K562 (cell line): ENCODE results near the gene SLAMF9. TPM values are rescaled to one million over a fixed set of nuclear protein-coding genes. Genes with fewer than 3 reads are reported as not detected.

Experiments
- CAMTA2 ChIP-seq: fragments of 250-450 bp; sonication (Bioruptor Pico); conservative IDR thresholded peaks from 2 replicates; pipeline ENCODE4 v1.5.1; 2022
- DMBX1 ChIP-seq: fragments of 250-450 bp; sonication (Bioruptor Pico); IDR thresholded peaks from 2 replicates; pipeline ENCODE4 v1.8.0; 2022; ENCODE audit warnings: inconsistent platforms, mild to moderate bottlenecking, moderate library complexity, borderline replicate concordance
- ETV5 ChIP-seq: sonication (generic); formaldehyde crosslinking; IDR thresholded peaks from 2 replicates; pipeline ENCODE4 v1.4.0; 2020; ENCODE audit warnings: low read depth, mild to moderate bottlenecking, missing genetic modification reagents
- HDGF ChIP-seq: fragments of 450-650 bp; IDR thresholded peaks from 2 replicates; pipeline ENCODE4 v1.6.1; 2016
- NFIC ChIP-seq: fragments of 450-650 bp; IDR thresholded peaks from 2 replicates; pipeline ENCODE4 v1.6.1; 2017; ENCODE audit warnings: mild to moderate bottlenecking, inconsistent platforms
- NONO ChIP-seq, 2 experiments: fragments of 200-400 bp in 1 of 2; fragments of 450-650 bp in 1 of 2; formaldehyde crosslinking in 1 of 2; IDR thresholded peaks; 2 replicates each; pipeline ENCODE4 v1.6.1; 2017; ENCODE audit warnings: low read depth in 2 of 2, mild to moderate bottlenecking in 2 of 2, moderate library complexity in 2 of 2, low read length in 1 of 2
- NRF1 ChIP-seq, 2 experiments: fragments of 450-650 bp; IDR thresholded peaks in 1 of 2; conservative IDR thresholded peaks in 1 of 2; 2 replicates each; pipeline ENCODE4 v1.6.1; 2014; ENCODE audit warnings: mild to moderate bottlenecking in 2 of 2
- POLR2A ChIP-seq: fragments of 450-650 bp; conservative IDR thresholded peaks from 2 replicates; pipeline ENCODE4 v1.6.1; 2016
- POLR2H ChIP-seq: IDR thresholded peaks from 2 replicates; pipeline ENCODE4 v1.6.1; 2016; ENCODE audit warnings: missing genetic modification characterization, low read depth, mild to moderate bottlenecking, control low read depth, missing compliant biosample characterization, moderate library complexity
- RBFOX2 ChIP-seq: fragments of 200-400 bp; formaldehyde crosslinking; IDR thresholded peaks from 2 replicates; pipeline ENCODE4 v1.6.1; 2017; ENCODE audit warnings: low read depth, mild to moderate bottlenecking, low read length, moderate library complexity
- RBM15 ChIP-seq: fragments of 200-400 bp; formaldehyde crosslinking; IDR thresholded peaks from 2 replicates; pipeline ENCODE4 v1.6.1; 2018; ENCODE audit warnings: mild to moderate bottlenecking, low read length, moderate library complexity; ENCODE audit not compliant: insufficient read depth
- RBM17 ChIP-seq: fragments of 200-400 bp; formaldehyde crosslinking; IDR thresholded peaks from 2 replicates; pipeline ENCODE4 v1.6.1; 2017; ENCODE audit warnings: low read depth, mild to moderate bottlenecking, low read length, borderline replicate concordance
- RFX7 ChIP-seq: fragments of 250-450 bp; sonication (Bioruptor Pico); IDR thresholded peaks from 2 replicates; pipeline ENCODE4 v1.5.1; 2021; ENCODE audit warnings: mild to moderate bottlenecking
- TAF15 ChIP-seq: fragments of 200-400 bp; formaldehyde crosslinking; IDR thresholded peaks from 2 replicates; pipeline ENCODE4 v1.6.1; 2017; ENCODE audit warnings: mild to moderate bottlenecking, low read depth, low read length, moderate library complexity
- TRIM24 ChIP-seq, 2 experiments: fragments of 450-650 bp; IDR thresholded peaks; 2 replicates each; pipeline ENCODE4 v1.6.1; 2016
- UBTF ChIP-seq, 2 experiments: IDR thresholded peaks; 2 replicates each; pipeline ENCODE4 v1.6.1; 2012; ENCODE audit warnings: improper control_type of control experiment in 2 of 2, low read depth in 2 of 2, low read length in 2 of 2, borderline replicate concordance in 1 of 2
- ZNF583 ChIP-seq: fragments of 250-450 bp; sonication (Bioruptor Pico); IDR thresholded peaks from 2 replicates; pipeline ENCODE4 v1.4.0; 2020
- ZNF77 ChIP-seq: fragments of 250-450 bp; sonication (Bioruptor Pico); IDR thresholded peaks from 2 replicates; pipeline ENCODE4 v1.5.0; 2020
- polyA plus RNA-seq, 8 experiments: library from polyadenylated mRNA; depleted of rRNA in 4 of 8; stranded (reverse) in 5 of 8; unstranded in 3 of 8; fragments of >200 nt; fragmentation: Nextera tagmentation in 2 of 8; fragmentation: Illumina TruSeq in 1 of 8; extraction: Ambion mirVana in 2 of 8; extraction: Trizol in 1 of 8; gene quantifications; 2 replicates each; pipeline versions ENCODE4 v1.2.1 to v1.2.3, GENCODE V29; 2011 to 2014; ENCODE audit warnings: inconsistent platforms in 1 of 8, missing spikeins in 1 of 8
- total RNA-seq, 7 experiments: library from RNA; depleted of rRNA in 6 of 7; stranded (reverse); fragments of >200 nt in 6 of 7; fragmentation: Illumina TruSeq in 2 of 7; extraction: Trizol in 2 of 7; gene quantifications; 2 replicates each; pipeline versions ENCODE4 v1.2.1 to v1.2.3, GENCODE V29; 2011 to 2021; ENCODE audit warnings: low replicate concordance in 1 of 7
- TF ChIP-seq, protein P1 (sequence below): fragments of 450-650 bp; formaldehyde crosslinking; IDR thresholded peaks from 2 replicates; pipeline ENCODE4 v1.4.0; 2020; ENCODE audit warnings: mild to moderate bottlenecking
- TF ChIP-seq, protein P2 (sequence below): sonication (generic); formaldehyde crosslinking; IDR thresholded peaks from 2 replicates; pipeline ENCODE4 v1.8.1; 2023; ENCODE audit warnings: missing genetic modification reagents, mild to moderate bottlenecking, borderline replicate concordance

The SLAMF9 gene
- total and polyA plus RNA-seq, 9 of the 15 experiments (the other 6 are each of a cell fraction or from before 2014, with no cell fraction given): 0.13 to 0.21 TPM; not detected in 7

GRCh38 chr1:159924025-159924790 lies 29.8 kb downstream of the SLAMF9 start (continued):
- TF ChIP-seq CAMTA2 (CRISPR knock-in tag): no peak
- TF ChIP-seq POLR2H (tag): peak; percentile 24; the same call in 1 of the 2 replicates
- peak; percentile 46 to 73; a peak in 3 of 4 replicates for TF ChIP-seq TRIM24 (IDR thresholded peaks at IDR 0.05)
- TF ChIP-seq DMBX1 (CRISPR knock-in tag): no peak
- no peak for TF ChIP-seq RFX7 (CRISPR knock-in tag)
- TF ChIP-seq, protein P1, sequence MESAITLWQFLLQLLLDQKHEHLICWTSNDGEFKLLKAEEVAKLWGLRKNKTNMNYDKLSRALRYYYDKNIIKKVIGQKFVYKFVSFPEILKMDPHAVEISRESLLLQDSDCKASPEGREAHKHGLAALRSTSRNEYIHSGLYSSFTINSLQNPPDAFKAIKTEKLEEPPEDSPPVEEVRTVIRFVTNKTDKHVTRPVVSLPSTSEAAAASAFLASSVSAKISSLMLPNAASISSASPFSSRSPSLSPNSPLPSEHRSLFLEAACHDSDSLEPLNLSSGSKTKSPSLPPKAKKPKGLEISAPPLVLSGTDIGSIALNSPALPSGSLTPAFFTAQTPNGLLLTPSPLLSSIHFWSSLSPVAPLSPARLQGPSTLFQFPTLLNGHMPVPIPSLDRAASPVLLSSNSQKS (CRISPR knock-in tag): no peak
- TF ChIP-seq POLR2A: peak; percentile 41; the same call in 1 of the 2 replicates
- no peak for TF ChIP-seq TAF15
- TF ChIP-seq ZNF583: no peak
- no peak for TF ChIP-seq ZNF77 (CRISPR knock-in tag)
- 0 out of 4 replicates have a peak, but pooled peaks of 1 of the 2 experiments have one; percentile 62 for TF ChIP-seq UBTF (IDR thresholded peaks at IDR 0.05; ENCODE audit: borderline replicate concordance in 1 of 2, low read depth in 2 of 2, low read length in 2 of 2)
- 0 out of 4 replicates have a peak, but pooled peaks of 1 of the 2 experiments have one; percentile 11 for TF ChIP-seq NRF1 (conservative IDR thresholded peaks at IDR 0.05 in 1 of 2, IDR thresholded peaks at IDR 0.05 in 1 of 2)
- TF ChIP-seq HDGF: no peak
- no peak for TF ChIP-seq RBM17
- TF ChIP-seq, protein P2, sequence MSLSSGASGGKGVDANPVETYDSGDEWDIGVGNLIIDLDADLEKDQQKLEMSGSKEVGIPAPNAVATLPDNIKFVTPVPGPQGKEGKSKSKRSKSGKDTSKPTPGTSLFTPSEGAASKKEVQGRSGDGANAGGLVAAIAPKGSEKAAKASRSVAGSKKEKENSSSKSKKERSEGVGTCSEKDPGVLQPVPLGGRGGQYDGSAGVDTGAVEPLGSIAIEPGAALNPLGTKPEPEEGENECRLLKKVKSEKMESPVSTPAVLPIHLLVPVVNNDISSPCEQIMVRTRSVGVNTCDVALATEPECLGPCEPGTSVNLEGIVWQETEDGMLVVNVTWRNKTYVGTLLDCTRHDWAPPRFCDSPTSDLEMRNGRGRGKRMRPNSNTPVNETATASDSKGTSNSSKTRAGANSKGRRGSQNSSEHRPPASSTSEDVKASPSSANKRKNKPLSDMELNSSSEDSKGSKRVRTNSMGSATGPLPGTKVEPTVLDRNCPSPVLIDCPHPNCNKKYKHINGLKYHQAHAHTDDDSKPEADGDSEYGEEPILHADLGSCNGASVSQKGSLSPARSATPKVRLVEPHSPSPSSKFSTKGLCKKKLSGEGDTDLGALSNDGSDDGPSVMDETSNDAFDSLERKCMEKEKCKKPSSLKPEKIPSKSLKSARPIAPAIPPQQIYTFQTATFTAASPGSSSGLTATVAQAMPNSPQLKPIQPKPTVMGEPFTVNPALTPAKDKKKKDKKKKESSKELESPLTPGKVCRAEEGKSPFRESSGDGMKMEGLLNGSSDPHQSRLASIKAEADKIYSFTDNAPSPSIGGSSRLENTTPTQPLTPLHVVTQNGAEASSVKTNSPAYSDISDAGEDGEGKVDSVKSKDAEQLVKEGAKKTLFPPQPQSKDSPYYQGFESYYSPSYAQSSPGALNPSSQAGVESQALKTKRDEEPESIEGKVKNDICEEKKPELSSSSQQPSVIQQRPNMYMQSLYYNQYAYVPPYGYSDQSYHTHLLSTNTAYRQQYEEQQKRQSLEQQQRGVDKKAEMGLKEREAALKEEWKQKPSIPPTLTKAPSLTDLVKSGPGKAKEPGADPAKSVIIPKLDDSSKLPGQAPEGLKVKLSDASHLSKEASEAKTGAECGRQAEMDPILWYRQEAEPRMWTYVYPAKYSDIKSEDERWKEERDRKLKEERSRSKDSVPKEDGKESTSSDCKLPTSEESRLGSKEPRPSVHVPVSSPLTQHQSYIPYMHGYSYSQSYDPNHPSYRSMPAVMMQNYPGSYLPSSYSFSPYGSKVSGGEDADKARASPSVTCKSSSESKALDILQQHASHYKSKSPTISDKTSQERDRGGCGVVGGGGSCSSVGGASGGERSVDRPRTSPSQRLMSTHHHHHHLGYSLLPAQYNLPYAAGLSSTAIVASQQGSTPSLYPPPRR: no peak
- no peak for TF ChIP-seq RBFOX2
- no peak for TF ChIP-seq RBM15
- peak; percentile 79 for TF ChIP-seq ETV5 (CRISPR knock-in tag)
- TF ChIP-seq NFIC: peak; percentile 78
- TF ChIP-seq NONO (IDR thresholded peaks at IDR 0.05; ENCODE audit: low read depth in 2 of 2, low read length in 1 of 2): peak in 1 of 2 experiments; percentile 75; a peak in 1 of 4 replicates
